K562 (cell line): ENCODE data around the gene EYA2. TPM values are rescaled to one million over a fixed set of nuclear protein-coding genes. Genes with fewer than 3 reads are reported as not detected.

Experiments
- BRCA1 ChIP-seq, 2 experiments: fragments of 450-650 bp in 1 of 2; sonication (generic) in 1 of 2; formaldehyde crosslinking in 1 of 2; IDR thresholded peaks; 2 replicates each; pipeline versions ENCODE4 v1.5.0 to v1.6.1; 2017 to 2020; ENCODE audit warnings: mild to moderate bottlenecking in 1 of 2, missing genetic modification reagents in 1 of 2
- CCNT2 ChIP-seq: IDR thresholded peaks from 2 replicates; pipeline ENCODE4 v1.6.1; 2011; ENCODE audit warnings: borderline replicate concordance, low read depth, mild to moderate bottlenecking, moderate library complexity, mixed read lengths, low read length; ENCODE audit not compliant: insufficient read length; ENCODE audit errors: extremely low read depth
- E2F8 ChIP-seq: fragments of 450-650 bp; IDR thresholded peaks from 2 replicates; pipeline ENCODE4 v1.7.1; 2018; ENCODE audit warnings: mild to moderate bottlenecking, low read depth; ENCODE audit not compliant: partially characterized antibody
- MAZ ChIP-seq, 2 experiments: fragments of 450-650 bp in 1 of 2; sonication (generic) in 1 of 2; formaldehyde crosslinking; IDR thresholded peaks in 1 of 2; conservative IDR thresholded peaks in 1 of 2; 2 replicates each; pipeline versions ENCODE4 v1.4.0 to v1.5.0; 2020; ENCODE audit warnings: mild to moderate bottlenecking in 1 of 2, missing genetic modification reagents in 1 of 2
- NFATC3 ChIP-seq: fragments of 450-650 bp; IDR thresholded peaks from 2 replicates; pipeline ENCODE4 v1.6.1; 2017; ENCODE audit warnings: mild to moderate bottlenecking
- NR1H2 ChIP-seq: sonication (generic); formaldehyde crosslinking; IDR thresholded peaks from 2 replicates; pipeline ENCODE4 v1.4.0; 2020; ENCODE audit warnings: mild to moderate bottlenecking, missing genetic modification reagents
- RCOR1 ChIP-seq, 2 experiments: IDR thresholded peaks; 2 replicates each; pipeline ENCODE4 v1.6.1; 2012; ENCODE audit warnings: low read depth in 2 of 2, low read length in 2 of 2, borderline replicate concordance in 1 of 2, improper control_type of control experiment in 1 of 2
- STAT5B ChIP-seq: fragments of 250-450 bp; sonication (Bioruptor Pico); IDR thresholded peaks from 2 replicates; pipeline ENCODE4 v1.8.0; 2021; ENCODE audit warnings: mild to moderate bottlenecking, inconsistent platforms
- ZBED1 ChIP-seq: IDR thresholded peaks from 2 replicates; pipeline ENCODE4 v1.6.1; 2014
- ZBTB17 ChIP-seq: fragments of 450-650 bp; formaldehyde crosslinking; IDR thresholded peaks from 2 replicates; pipeline ENCODE4 v1.4.0; 2020; ENCODE audit warnings: mild to moderate bottlenecking
- ZBTB7A ChIP-seq: IDR thresholded peaks from 2 replicates; pipeline ENCODE4 v1.6.1; 2011; ENCODE audit warnings: low read depth, mild to moderate bottlenecking, low read length, moderate library complexity, borderline replicate concordance; ENCODE audit not compliant: control insufficient read depth
- ZFPM2 ChIP-seq: fragments of 250-450 bp; sonication (Bioruptor Pico); IDR thresholded peaks from 2 replicates; pipeline ENCODE4 v1.5.1; 2022; ENCODE audit warnings: mild to moderate bottlenecking
- ZNF280A ChIP-seq: fragments of 450-650 bp; IDR thresholded peaks from 2 replicates; pipeline ENCODE4 v1.6.1; 2018; ENCODE audit warnings: mild to moderate bottlenecking, low read depth; ENCODE audit not compliant: partially characterized antibody
- polyA plus RNA-seq, 8 experiments: library from polyadenylated mRNA; depleted of rRNA in 4 of 8; stranded (reverse) in 5 of 8; unstranded in 3 of 8; fragments of >200 nt; fragmentation: Nextera tagmentation in 2 of 8; fragmentation: Illumina TruSeq in 1 of 8; extraction: Ambion mirVana in 2 of 8; extraction: Trizol in 1 of 8; gene quantifications; 2 replicates each; pipeline versions ENCODE4 v1.2.1 to v1.2.3, GENCODE V29; 2011 to 2014; ENCODE audit warnings: inconsistent platforms in 1 of 8, missing spikeins in 1 of 8
- total RNA-seq, 7 experiments: library from RNA; depleted of rRNA in 6 of 7; stranded (reverse); fragments of >200 nt in 6 of 7; fragmentation: Illumina TruSeq in 2 of 7; extraction: Trizol in 2 of 7; gene quantifications; 2 replicates each; pipeline versions ENCODE4 v1.2.1 to v1.2.3, GENCODE V29; 2011 to 2021; ENCODE audit warnings: low replicate concordance in 1 of 7

Gene EYA2
- total and polyA plus RNA-seq, 9 of the 15 experiments (the other 6 are each of a cell fraction or from before 2014, with no cell fraction given), result 0.03 TPM; not detected in 8

- no peak for TF ChIP-seq E2F8
- no peak for TF ChIP-seq ZBTB7A
- no peak for TF ChIP-seq NR1H2 (CRISPR knock-in tag)
- no peak; a peak in 1 of 4 replicates for TF ChIP-seq MAZ (CRISPR knock-in tag; conservative IDR thresholded peaks at IDR 0.05 in 1 of 2, IDR thresholded peaks at IDR 0.05 in 1 of 2)
- no peak for TF ChIP-seq NFATC3
- no peak for TF ChIP-seq BRCA1 (IDR thresholded peaks at IDR 0.05)
- no peak for TF ChIP-seq BRCA1 (CRISPR knock-in tag; IDR thresholded peaks at IDR 0.05)
- TF ChIP-seq CCNT2, result no peak
- TF ChIP-seq STAT5B (CRISPR knock-in tag), result no peak
- TF ChIP-seq ZFPM2 (CRISPR knock-in tag), result no peak
- TF ChIP-seq ZBED1, result no peak
- TF ChIP-seq ZBTB17 (CRISPR knock-in tag), result no peak
- TF ChIP-seq RCOR1 (IDR thresholded peaks at IDR 0.05; ENCODE audit: borderline replicate concordance in 1 of 2, low read depth in 2 of 2, low read length in 2 of 2), result peak in 1 of 2 experiments; percentile 41; a peak in 1 of 4 replicates
- no peak for TF ChIP-seq ZNF280A
Observed at GRCh38 chr20:47196091-47197081, 301.7 kb downstream of the EYA2 start (continued).
